Hepatocyte (in vitro differentiated cells): ENCODE results near the gene PRDM16. TPM values are rescaled to one million over a fixed set of nuclear protein-coding genes. Genes with fewer than 3 reads are reported as not detected.

Experiments used
- DNase-seq: peaks from one replicate; pipeline ENCODE4 v3.0.0-alpha.2; 2016; ENCODE audit warnings: low spot score
- H2AFZ ChIP-seq: fragments of 200-600 bp; sonication (generic); 2 replicates; pipeline ENCODE4 v1.6.0; 2016; ENCODE audit warnings: antibody characterized with exemption, mild to moderate bottlenecking
- H3K27ac ChIP-seq: fragments of 200-600 bp; sonication (generic); 2 replicates; pipeline ENCODE4 v1.5.1; 2016; ENCODE audit warnings: mild to moderate bottlenecking
- H3K27me3 ChIP-seq: fragments of 200-600 bp; sonication (generic); 2 replicates; pipeline ENCODE4 v1.6.1; 2016
- H3K36me3 ChIP-seq: fragments of 200-600 bp; sonication (generic); replicated peaks from 2 replicates; pipeline ENCODE4 v1.5.1; 2016; ENCODE audit warnings: low read depth; ENCODE audit not compliant: insufficient read depth
- H3K4me1 ChIP-seq: fragments of 200-600 bp; sonication (generic); 2 replicates; pipeline ENCODE4 v1.5.1; 2016; ENCODE audit warnings: mild to moderate bottlenecking, moderate library complexity; ENCODE audit not compliant: insufficient read depth
- H3K4me2 ChIP-seq: fragments of 200-600 bp; sonication (generic); 2 replicates; pipeline ENCODE4 v1.6.0; 2016
- H3K4me3 ChIP-seq: fragments of 200-600 bp; sonication (generic); 2 replicates; pipeline ENCODE4 v1.5.1; 2016; ENCODE audit warnings: mild to moderate bottlenecking
- H3K79me2 ChIP-seq: fragments of 200-600 bp; sonication (generic); 2 replicates; pipeline ENCODE4 v1.6.0; 2017; ENCODE audit warnings: mild to moderate bottlenecking
- H3K9me2 ChIP-seq: fragments of 200-600 bp; sonication (generic); replicated peaks from 2 replicates; pipeline ENCODE4 v1.6.0; 2017; ENCODE audit warnings: mild to moderate bottlenecking; ENCODE audit not compliant: insufficient read depth
- H3K9me3 ChIP-seq: fragments of 200-600 bp; sonication (generic); 2 replicates; pipeline ENCODE4 v1.5.1; 2016; ENCODE audit warnings: low read depth, mild to moderate bottlenecking
- H4K20me1 ChIP-seq: fragments of 200-600 bp; sonication (generic); 2 replicates; pipeline ENCODE4 v1.6.0; 2016; ENCODE audit warnings: mild to moderate bottlenecking; ENCODE audit not compliant: insufficient read depth, poor library complexity, severe bottlenecking
- EZH2 ChIP-seq: fragments of 200-600 bp; sonication (generic); IDR thresholded peaks from 2 replicates; pipeline ENCODE4 v1.6.1; 2016; ENCODE audit warnings: antibody characterized with exemption, mild to moderate bottlenecking, borderline replicate concordance
- EZH2phosphoT487 ChIP-seq: fragments of 200-600 bp; sonication (generic); IDR thresholded peaks from one replicate; pipeline ENCODE4 v1.6.1; 2018; ENCODE audit warnings: antibody characterized with exemption, mild to moderate bottlenecking, low read depth, moderate library complexity; ENCODE audit not compliant: unreplicated experiment, severe bottlenecking
- WGBS: methylation state at CpG from one replicate; pipeline ENCODE4 v1.1.6; 2016; ENCODE audit warnings: low lambda C conversion rate; ENCODE audit errors: missing lambda C conversion rate; 5-methylcytosine and 5-hydroxymethylcytosine counted together
- polyA plus RNA-seq: library from polyadenylated mRNA; unstranded; fragments of >200 nt; fragmentation: Nextera tagmentation; extraction: Ambion mirVana; gene quantifications from 2 replicates; pipeline ENCODE4 v1.2.1, GENCODE V29; 2016
- total RNA-seq: library from RNA; depleted of rRNA; stranded (reverse); fragments of >200 nt; gene quantifications from 2 replicates; pipeline ENCODE4 v1.2.3, GENCODE V29; 2014
- TF ChIP-seq, protein P1 (sequence below): fragments of 200-600 bp; sonication (generic); IDR thresholded peaks from 2 replicates; pipeline ENCODE4 v1.5.1; 2016; ENCODE audit warnings: antibody characterized with exemption, mild to moderate bottlenecking; ENCODE audit not compliant: poor library complexity

PRDM16 gene
- total and polyA plus RNA-seq, 2 experiments from 2014 or later, result 8.1 to 9.9 TPM

DNA sequence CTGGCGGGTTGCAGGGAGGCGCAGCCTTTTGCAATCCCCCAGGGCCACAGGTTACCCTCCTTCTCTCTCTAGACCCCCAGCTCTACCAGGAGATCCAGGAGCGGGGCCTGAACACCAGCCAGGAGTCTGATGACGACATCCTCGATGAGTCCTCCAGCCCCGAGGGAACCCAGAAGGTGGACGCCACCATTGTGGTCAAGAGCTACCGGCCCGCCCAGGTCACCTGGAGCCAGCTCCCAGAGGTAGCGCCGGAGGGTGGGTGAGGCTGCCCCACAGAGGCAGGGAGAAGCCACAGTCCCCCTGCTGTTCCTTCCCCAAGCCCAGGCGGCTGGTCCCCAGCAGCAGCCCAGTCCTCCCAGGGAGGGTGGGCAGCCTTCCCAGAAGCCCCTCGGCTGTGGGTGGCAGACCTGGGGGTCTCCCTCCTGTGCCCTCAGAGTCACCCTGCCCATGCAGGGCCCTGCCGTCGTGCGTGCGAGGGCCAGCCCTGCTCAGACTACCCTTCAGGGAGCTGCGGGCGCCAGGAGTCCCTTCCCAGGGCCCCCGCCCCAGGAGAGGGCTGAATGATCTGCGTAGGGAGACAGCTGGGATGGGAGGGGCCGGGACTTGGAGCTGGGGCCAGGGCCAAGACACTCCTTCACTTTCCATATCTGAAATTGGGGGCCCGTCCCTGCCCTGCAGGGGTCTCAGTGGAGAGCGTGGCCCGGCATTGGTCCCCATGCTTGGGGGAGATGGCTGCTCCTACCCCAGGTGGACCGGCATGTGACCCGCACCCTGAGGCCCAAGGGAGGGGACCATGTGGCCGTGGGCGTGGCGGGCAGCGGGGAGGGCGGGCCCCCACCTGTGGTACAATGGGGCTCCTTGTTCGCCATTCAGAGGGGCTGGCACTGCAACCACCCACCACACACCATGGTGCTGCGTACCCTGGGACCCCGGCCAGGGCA lies 398.4 kb downstream of the PRDM16 start:
- 90% methylated on average over 27 of the region's 35 CpGs for WGBS
- no peak overlapping the region for H3K4me3 ChIP-seq
- DNase-seq, result no peak
- no peak overlapping the region for H3K4me2 ChIP-seq
- no peaks in the 10 kb centered on the region for H3K36me3 ChIP-seq
- H3K27me3 ChIP-seq, result no peaks in the 10 kb centered on the region
- no peaks in the 10 kb centered on the region for H3K9me2 ChIP-seq
- H3K9me3 ChIP-seq, result no peaks in the 10 kb centered on the region
- H3K4me1 ChIP-seq, result peaks cover 14% of the 10 kb centered on the region
- no peaks in the 10 kb centered on the region for H4K20me1 ChIP-seq
- TF ChIP-seq, protein P1, sequence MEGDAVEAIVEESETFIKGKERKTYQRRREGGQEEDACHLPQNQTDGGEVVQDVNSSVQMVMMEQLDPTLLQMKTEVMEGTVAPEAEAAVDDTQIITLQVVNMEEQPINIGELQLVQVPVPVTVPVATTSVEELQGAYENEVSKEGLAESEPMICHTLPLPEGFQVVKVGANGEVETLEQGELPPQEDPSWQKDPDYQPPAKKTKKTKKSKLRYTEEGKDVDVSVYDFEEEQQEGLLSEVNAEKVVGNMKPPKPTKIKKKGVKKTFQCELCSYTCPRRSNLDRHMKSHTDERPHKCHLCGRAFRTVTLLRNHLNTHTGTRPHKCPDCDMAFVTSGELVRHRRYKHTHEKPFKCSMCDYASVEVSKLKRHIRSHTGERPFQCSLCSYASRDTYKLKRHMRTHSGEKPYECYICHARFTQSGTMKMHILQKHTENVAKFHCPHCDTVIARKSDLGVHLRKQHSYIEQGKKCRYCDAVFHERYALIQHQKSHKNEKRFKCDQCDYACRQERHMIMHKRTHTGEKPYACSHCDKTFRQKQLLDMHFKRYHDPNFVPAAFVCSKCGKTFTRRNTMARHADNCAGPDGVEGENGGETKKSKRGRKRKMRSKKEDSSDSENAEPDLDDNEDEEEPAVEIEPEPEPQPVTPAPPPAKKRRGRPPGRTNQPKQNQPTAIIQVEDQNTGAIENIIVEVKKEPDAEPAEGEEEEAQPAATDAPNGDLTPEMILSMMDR, result no peak
- no peak for TF ChIP-seq EZH2phosphoT487
- TF ChIP-seq EZH2, result no peak
- no peak overlapping the region for H2AFZ ChIP-seq
- peaks cover 3% of the 10 kb centered on the region for H3K79me2 ChIP-seq
- no peak overlapping the region for H3K27ac ChIP-seq

DNA sequence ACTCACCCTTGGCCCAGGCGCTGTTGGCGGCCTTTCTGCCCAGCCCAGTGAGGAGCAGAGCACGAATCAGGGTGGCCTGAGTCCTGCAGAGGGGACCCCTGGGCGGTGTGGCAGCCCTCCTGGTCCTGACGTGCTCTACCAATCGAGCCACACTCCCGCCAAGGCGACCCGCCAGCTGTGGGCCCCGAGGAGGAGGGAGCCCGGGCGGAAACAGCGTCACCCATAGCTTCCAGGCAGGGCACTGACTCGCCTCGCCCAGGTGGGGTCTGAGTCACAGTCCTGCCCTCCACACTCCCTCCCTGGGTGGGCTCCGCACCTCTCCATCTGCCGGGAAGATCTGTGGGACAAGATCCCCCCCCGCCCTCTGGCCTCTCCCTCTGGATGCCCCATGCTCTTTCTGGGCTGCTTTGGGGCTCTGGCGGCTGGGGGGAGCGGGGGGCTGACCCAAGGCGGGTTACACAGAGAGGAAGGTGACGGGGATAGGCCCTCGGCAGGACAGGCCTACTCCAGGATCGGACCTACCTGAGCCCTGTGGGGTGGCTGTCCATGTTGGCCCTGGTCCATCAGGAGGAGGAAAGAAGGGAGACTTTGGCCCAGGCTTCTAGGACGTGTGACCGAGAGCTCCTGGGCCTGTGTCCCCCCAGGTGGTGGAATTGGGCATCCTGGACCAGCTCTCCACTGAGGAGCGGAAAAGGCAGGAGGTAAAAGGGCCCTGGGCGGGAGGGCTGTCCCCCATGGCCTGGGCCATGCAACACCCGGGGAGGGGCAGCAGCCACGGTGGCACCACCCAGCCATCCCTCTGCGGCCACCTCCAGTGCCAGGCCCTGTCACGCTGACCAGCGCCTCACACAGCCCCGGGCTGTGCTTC lies 399.5 kb downstream of the PRDM16 start:
- H3K4me2 ChIP-seq, result no peak overlapping the region
- no peaks in the 10 kb centered on the region for H3K27me3 ChIP-seq
- TF ChIP-seq, protein P1, result no peak
- TF ChIP-seq EZH2phosphoT487 (no peak), EZH2 (no peak)
- 91% methylated on average over 23 of the region's 34 CpGs for WGBS
- no peak overlapping the region for H2AFZ ChIP-seq
- H3K36me3 ChIP-seq, result no peaks in the 10 kb centered on the region
- no peak for DNase-seq
- no peak overlapping the region for H3K4me3 ChIP-seq
- peaks cover 14% of the 10 kb centered on the region for H3K4me1 ChIP-seq
- no peaks in the 10 kb centered on the region for H3K9me3 ChIP-seq
- no peak overlapping the region for H3K27ac ChIP-seq
- H3K9me2 ChIP-seq, result no peaks in the 10 kb centered on the region
- H4K20me1 ChIP-seq, result no peaks in the 10 kb centered on the region
- H3K79me2 ChIP-seq, result no peaks in the 10 kb centered on the region

DNA sequence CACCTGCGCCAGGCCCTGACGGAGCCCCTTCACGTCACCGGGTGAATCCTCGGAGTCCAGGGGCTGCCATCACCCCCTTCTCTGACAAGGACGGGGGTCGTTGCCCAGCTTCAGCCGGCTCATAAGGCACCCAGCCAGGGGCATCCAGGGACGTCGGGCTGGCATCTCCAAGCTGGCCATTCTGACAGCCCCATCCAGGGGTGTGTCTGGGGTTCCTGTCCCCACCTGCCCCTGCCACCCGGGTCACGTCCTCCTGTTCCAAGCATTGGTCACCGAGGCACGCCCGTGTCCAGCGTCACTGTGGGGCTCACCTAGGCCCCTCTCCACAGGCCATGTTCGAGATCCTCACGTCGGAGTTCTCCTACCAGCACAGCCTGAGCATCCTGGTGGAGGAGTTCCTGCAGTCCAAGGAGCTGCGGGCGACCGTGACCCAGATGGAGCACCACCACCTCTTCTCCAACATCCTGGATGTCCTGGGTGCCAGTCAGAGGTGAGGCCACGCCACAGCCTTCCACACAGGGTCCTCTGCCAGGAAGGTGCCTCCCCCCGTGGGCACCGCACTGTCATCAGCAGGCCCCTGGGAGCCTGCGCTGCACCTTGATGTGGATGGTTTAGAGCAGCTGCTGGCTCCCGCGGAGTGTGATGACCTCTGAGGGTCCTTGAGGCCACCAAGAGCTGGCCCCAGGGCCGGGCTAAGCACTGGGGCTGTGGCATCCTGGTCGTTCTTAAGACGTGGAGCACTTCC lies 400.3 kb downstream of the PRDM16 start:
- Histone ChIP-seq H3K4me2 (no peak overlapping the region), H3K36me3 (no peaks in the 10 kb centered on the region), H3K4me1 (peaks cover 14% of the 10 kb centered on the region), H3K4me3 (no peak overlapping the region), H3K9me2 (no peaks in the 10 kb centered on the region), H3K27ac (no peak overlapping the region), H2AFZ (no peak overlapping the region), H3K9me3 (no peaks in the 10 kb centered on the region), H3K79me2 (no peaks in the 10 kb centered on the region), H4K20me1 (no peaks in the 10 kb centered on the region), H3K27me3 (no peaks in the 10 kb centered on the region)
- WGBS, result 96% methylated on average over 30 of the region's 31 CpGs
- DNase-seq, result no peak
- TF ChIP-seq, protein P1, result no peak
- no peak for TF ChIP-seq EZH2phosphoT487
- TF ChIP-seq EZH2, result no peak
